Fibroblast of lung (primary cell): ENCODE data around the gene SFTPA1.

ENCODE experiments used
- CTCF ChIP-seq, 2 donors: IDR thresholded peaks in 1 of 2; conservative IDR thresholded peaks in 1 of 2; 1 replicate in 1 of 2; 2 replicates in 1 of 2; pipeline ENCODE4 v1.5.1; 2011 to 2012; ENCODE audit warnings: low read length in 2 of 2, control low read depth in 1 of 2, inconsistent platforms in 1 of 2, low read depth in 1 of 2, mild to moderate bottlenecking in 1 of 2
- EZH2 ChIP-seq: IDR thresholded peaks from 2 replicates; pipeline ENCODE4 v1.5.1; 2012; ENCODE audit warnings: low read length, control low read depth, mild to moderate bottlenecking; ENCODE audit errors: missing control alignments

GRCh38 chr10:79628988-79629954 lies 18.5 kb downstream of the SFTPA1 start:
- no peak for TF ChIP-seq CTCF (conservative IDR thresholded peaks at IDR 0.05 in 1 of 2, IDR thresholded peaks at IDR 0.05 in 1 of 2; ENCODE audit: low read depth in 1 of 2, low read length in 2 of 2)
- no peak for TF ChIP-seq EZH2
